Loucy (cell line): Measurements from ENCODE around the gene TBX1.
A peak's percentile ranks its signal among the peaks of the same experiment; 100 is the strongest.

Source experiments
- H2AFZ ChIP-seq: fragments of 200-600 bp; sonication (generic); 2 replicates; pipeline ENCODE4 v1.6.0; 2016; ENCODE audit warnings: antibody characterized with exemption, mild to moderate bottlenecking, low read length, moderate library complexity
- H3F3A ChIP-seq: fragments of 200-600 bp; 2 replicates; pipeline ENCODE4 v1.6.0; 2016; ENCODE audit warnings: antibody characterized with exemption, low read depth, mild to moderate bottlenecking
- H3K27me3 ChIP-seq: fragments of 200-600 bp; sonication (generic); 2 replicates; pipeline ENCODE4 v1.6.1; 2014; ENCODE audit warnings: low read length, mild to moderate bottlenecking; ENCODE audit not compliant: insufficient read depth, poor library complexity, severe bottlenecking
- H3K36me3 ChIP-seq: fragments of 200-600 bp; sonication (generic); 2 replicates; pipeline ENCODE4 v1.6.1; 2016; ENCODE audit warnings: low read length; ENCODE audit not compliant: insufficient read depth
- H3K4me1 ChIP-seq: fragments of 200-600 bp; sonication (generic); 2 replicates; pipeline ENCODE4 v1.5.1; 2014; ENCODE audit warnings: low read length, mild to moderate bottlenecking; ENCODE audit not compliant: insufficient read depth, poor library complexity, severe bottlenecking
- H3K4me2 ChIP-seq: fragments of 200-600 bp; sonication (generic); 2 replicates; pipeline ENCODE4 v1.6.0; 2014; ENCODE audit warnings: antibody characterized with exemption, low read length, low read depth, mild to moderate bottlenecking; ENCODE audit not compliant: poor library complexity, severe bottlenecking
- H3K4me3 ChIP-seq: fragments of 200-600 bp; sonication (generic); 2 replicates; pipeline ENCODE4 v1.5.1; 2014; ENCODE audit warnings: low read length, mild to moderate bottlenecking, mixed read lengths; ENCODE audit not compliant: poor library complexity, severe bottlenecking
- H3K79me2 ChIP-seq: fragments of 200-600 bp; sonication (generic); 2 replicates; pipeline ENCODE4 v1.6.1; 2014; ENCODE audit warnings: low read length; ENCODE audit not compliant: insufficient read depth
- H3K9ac ChIP-seq: fragments of 200-600 bp; sonication (generic); 2 replicates; pipeline ENCODE4 v1.6.0; 2014; ENCODE audit warnings: mild to moderate bottlenecking, low read depth, low read length, moderate library complexity; ENCODE audit not compliant: poor library complexity, severe bottlenecking
- H3K9me2 ChIP-seq: fragments of 200-600 bp; sonication (generic); replicated peaks from 2 replicates; pipeline ENCODE4 v1.6.1; 2016; ENCODE audit warnings: low read depth, low read length, mixed read lengths
- H3K9me3 ChIP-seq: fragments of 200-600 bp; sonication (generic); 2 replicates; pipeline ENCODE4 v1.6.1; 2014; ENCODE audit warnings: mild to moderate bottlenecking, antibody characterized with exemption, low read length, low read depth; ENCODE audit not compliant: insufficient read depth
- H4K20me1 ChIP-seq: fragments of 200-600 bp; sonication (generic); 2 replicates; pipeline ENCODE4 v1.6.0; 2014; ENCODE audit warnings: antibody characterized with exemption, low read length, mild to moderate bottlenecking; ENCODE audit not compliant: insufficient read depth, poor library complexity, severe bottlenecking
- CTCF ChIP-seq: fragments of 200-600 bp; sonication (generic); conservative IDR thresholded peaks from 2 replicates; pipeline ENCODE4 v1.5.1; 2014; ENCODE audit warnings: mild to moderate bottlenecking, antibody characterized with exemption, low read length
- EZH2phosphoT487 ChIP-seq: fragments of 200-600 bp; IDR thresholded peaks from 2 replicates; pipeline ENCODE4 v1.6.1; 2018; ENCODE audit warnings: antibody characterized with exemption, mild to moderate bottlenecking, moderate library complexity, borderline replicate concordance

TBX1 gene

GRCh38 chr22:19763458-19764298 lies 3.1 kb downstream of the TBX1 start:
- Histone ChIP-seq H3K4me3 (no peak overlapping the region), H3K4me2 (no peak overlapping the region), H3K79me2 (peaks cover 12% of the 10 kb centered on the region; the same call in 1 of the 2 replicates), H2AFZ (no peak overlapping the region), H3K9me3 (no peaks in the 10 kb centered on the region), H4K20me1 (no peaks in the 10 kb centered on the region), H3K9ac (no peak overlapping the region), H3K36me3 (no peaks in the 10 kb centered on the region), H3K9me2 (no peaks in the 10 kb centered on the region), H3F3A (no peaks in the 10 kb centered on the region), H3K27me3 (no peaks in the 10 kb centered on the region), H3K4me1 (no peaks in the 10 kb centered on the region)
- TF ChIP-seq EZH2phosphoT487 (no peak), CTCF (no peak)

GRCh38 chr22:19764299-19764593 lies 3.7 kb downstream of the TBX1 start:
- Histone ChIP-seq H3K9ac (no peak overlapping the region), H3F3A (no peaks in the 10 kb centered on the region), H3K4me3 (no peak overlapping the region), H4K20me1 (no peaks in the 10 kb centered on the region), H2AFZ (no peak overlapping the region), H3K79me2 (peaks cover 14% of the 10 kb centered on the region; the same call in 1 of the 2 replicates), H3K4me1 (no peaks in the 10 kb centered on the region), H3K36me3 (no peaks in the 10 kb centered on the region), H3K9me2 (no peaks in the 10 kb centered on the region), H3K9me3 (no peaks in the 10 kb centered on the region), H3K4me2 (no peak overlapping the region), H3K27me3 (no peaks in the 10 kb centered on the region)
- TF ChIP-seq CTCF (no peak), EZH2phosphoT487 (no peak)

- Histone ChIP-seq H3K4me2 (peak overlapping the region; percentile 66), H4K20me1 (no peaks in the 10 kb centered on the region), H3K9ac (peak overlapping the region; percentile 70), H3K4me1 (no peaks in the 10 kb centered on the region), H3K36me3 (no peaks in the 10 kb centered on the region), H2AFZ (no peak overlapping the region), H3K79me2 (peaks cover 19% of the 10 kb centered on the region; the same call in 1 of the 2 replicates), H3K27me3 (no peaks in the 10 kb centered on the region), H3K9me2 (no peaks in the 10 kb centered on the region), H3K9me3 (no peaks in the 10 kb centered on the region), H3K4me3 (peak overlapping the region; percentile 70), H3F3A (no peaks in the 10 kb centered on the region)
- TF ChIP-seq CTCF: no peak
Observed at GRCh38 chr22:19764636-19765476, 4.3 kb downstream of the TBX1 start.
